SU-DHL-6 (cell line): Measurements from ENCODE around the gene DDX51.

ENCODE experiments used
- H2AFZ ChIP-seq: fragments of 200-600 bp; sonication (generic); 2 replicates; pipeline ENCODE4 v1.6.1; 2014; ENCODE audit warnings: low read depth, mild to moderate bottlenecking, moderate library complexity, mixed read lengths, antibody characterized with exemption, low read length; ENCODE audit not compliant: severe bottlenecking
- H3F3A ChIP-seq: fragments of 200-600 bp; shearing (Covaris generic); 2 replicates; pipeline ENCODE4 v1.6.0; 2016; ENCODE audit warnings: antibody characterized with exemption, mild to moderate bottlenecking; ENCODE audit not compliant: insufficient read depth
- H3K27ac ChIP-seq: fragments of 200-600 bp; sonication (generic); 2 replicates; pipeline ENCODE4 v1.5.1; 2016; ENCODE audit warnings: low read depth, mild to moderate bottlenecking, low read length, moderate library complexity, mixed read lengths
- H3K27me3 ChIP-seq: fragments of 200-600 bp; sonication (generic), shearing (Covaris generic); 2 replicates; pipeline ENCODE4 v1.6.0; 2014; ENCODE audit warnings: mild to moderate bottlenecking, low read length
- H3K36me3 ChIP-seq: fragments of 200-600 bp; sonication (generic); 2 replicates; pipeline ENCODE4 v1.6.1; 2014; ENCODE audit warnings: mild to moderate bottlenecking, low read length, mixed read lengths
- H3K4me2 ChIP-seq: fragments of 300-600, 200-600 bp; shearing (Covaris generic), sonication (generic); 2 replicates; pipeline ENCODE4 v1.6.0; 2014; ENCODE audit warnings: low read length, low read depth, mild to moderate bottlenecking; ENCODE audit not compliant: poor library complexity, severe bottlenecking
- H3K4me3 ChIP-seq: fragments of 200-600 bp; sonication (generic); 2 replicates; pipeline ENCODE4 v1.5.1; 2014; ENCODE audit warnings: antibody characterized with exemption, low read length, mild to moderate bottlenecking, mixed read lengths; ENCODE audit not compliant: insufficient read depth, poor library complexity, severe bottlenecking
- H3K79me2 ChIP-seq: fragments of 200-600 bp; sonication (generic); 2 replicates; pipeline ENCODE4 v1.6.1; 2014; ENCODE audit warnings: mild to moderate bottlenecking, low read length, moderate library complexity; ENCODE audit not compliant: insufficient read depth
- H3K9ac ChIP-seq: fragments of 200-600 bp; sonication (generic); 2 replicates; pipeline ENCODE4 v1.7.0; 2014; ENCODE audit warnings: mild to moderate bottlenecking, low read length
- H3K9me2 ChIP-seq: fragments of 200-600 bp; sonication (generic); replicated peaks from 2 replicates; pipeline ENCODE4 v1.6.1; 2014; ENCODE audit warnings: low read length; ENCODE audit not compliant: insufficient read depth
- H3K9me3 ChIP-seq: fragments of 200-600 bp; sonication (generic); 2 replicates; pipeline ENCODE4 v1.6.1; 2014; ENCODE audit warnings: low read length, mixed read lengths; ENCODE audit not compliant: insufficient read depth
- H4K20me1 ChIP-seq: fragments of 200-600 bp; sonication (generic); 2 replicates; pipeline ENCODE4 v1.6.1; 2014; ENCODE audit warnings: low read depth, mild to moderate bottlenecking, antibody characterized with exemption, low read length, moderate library complexity, mixed read lengths
- EZH2phosphoT487 ChIP-seq: fragments of 200-600 bp; sonication (generic), shearing (Covaris generic); conservative IDR thresholded peaks from 2 replicates; pipeline ENCODE4 v1.6.1; 2018; ENCODE audit warnings: mild to moderate bottlenecking, antibody characterized with exemption, low read length, moderate library complexity, mixed read lengths
- TF ChIP-seq, protein P1 (sequence below): fragments of 200-600 bp; sonication (generic); IDR thresholded peaks from one replicate; pipeline ENCODE4 v1.5.1; 2017; ENCODE audit warnings: antibody characterized with exemption, mild to moderate bottlenecking, low read length, moderate library complexity; ENCODE audit not compliant: insufficient read depth, poor library complexity, severe bottlenecking

The DDX51 gene

DNA sequence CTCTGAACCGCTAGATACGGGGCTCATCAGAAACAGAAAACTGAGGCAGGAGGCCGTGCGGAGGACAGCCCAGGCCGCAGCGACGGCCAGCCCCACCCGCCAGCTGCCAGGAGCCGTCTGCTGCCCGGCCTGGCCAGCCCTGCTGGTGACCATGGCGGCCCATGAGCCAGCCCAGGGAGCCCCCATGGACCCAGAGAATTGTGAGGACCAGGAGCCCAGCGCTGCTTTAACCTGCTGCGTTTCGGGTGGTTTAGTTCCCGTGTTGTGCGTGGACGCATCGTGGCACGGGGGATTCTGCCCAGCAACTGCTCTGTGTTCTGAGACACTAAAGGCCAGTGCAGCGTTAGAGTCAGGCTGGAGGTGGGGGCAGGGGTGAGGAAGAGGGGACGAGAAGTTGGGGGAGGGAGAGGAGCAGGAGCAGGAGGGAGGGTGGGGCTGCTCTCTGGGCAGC is 44.4 kb upstream of the DDX51 start:
- no peak overlapping the region for H3K9ac ChIP-seq
- H3K9me2 ChIP-seq, result no peaks in the 10 kb centered on the region
- H2AFZ ChIP-seq, result no peak overlapping the region
- H3K4me3 ChIP-seq, result no peak overlapping the region
- H3F3A ChIP-seq, result no peaks in the 10 kb centered on the region
- peaks cover 3% of the 10 kb centered on the region; the same call in 1 of the 2 replicates for H3K9me3 ChIP-seq
- H3K36me3 ChIP-seq, result no peaks in the 10 kb centered on the region
- no peak overlapping the region for H3K4me2 ChIP-seq
- H3K27me3 ChIP-seq, result no peaks in the 10 kb centered on the region
- no peaks in the 10 kb centered on the region for H3K79me2 ChIP-seq
- no peaks in the 10 kb centered on the region for H4K20me1 ChIP-seq
- TF ChIP-seq, protein P1, sequence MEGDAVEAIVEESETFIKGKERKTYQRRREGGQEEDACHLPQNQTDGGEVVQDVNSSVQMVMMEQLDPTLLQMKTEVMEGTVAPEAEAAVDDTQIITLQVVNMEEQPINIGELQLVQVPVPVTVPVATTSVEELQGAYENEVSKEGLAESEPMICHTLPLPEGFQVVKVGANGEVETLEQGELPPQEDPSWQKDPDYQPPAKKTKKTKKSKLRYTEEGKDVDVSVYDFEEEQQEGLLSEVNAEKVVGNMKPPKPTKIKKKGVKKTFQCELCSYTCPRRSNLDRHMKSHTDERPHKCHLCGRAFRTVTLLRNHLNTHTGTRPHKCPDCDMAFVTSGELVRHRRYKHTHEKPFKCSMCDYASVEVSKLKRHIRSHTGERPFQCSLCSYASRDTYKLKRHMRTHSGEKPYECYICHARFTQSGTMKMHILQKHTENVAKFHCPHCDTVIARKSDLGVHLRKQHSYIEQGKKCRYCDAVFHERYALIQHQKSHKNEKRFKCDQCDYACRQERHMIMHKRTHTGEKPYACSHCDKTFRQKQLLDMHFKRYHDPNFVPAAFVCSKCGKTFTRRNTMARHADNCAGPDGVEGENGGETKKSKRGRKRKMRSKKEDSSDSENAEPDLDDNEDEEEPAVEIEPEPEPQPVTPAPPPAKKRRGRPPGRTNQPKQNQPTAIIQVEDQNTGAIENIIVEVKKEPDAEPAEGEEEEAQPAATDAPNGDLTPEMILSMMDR, result no peak
- no peak for TF ChIP-seq EZH2phosphoT487
- no peak overlapping the region for H3K27ac ChIP-seq

DNA sequence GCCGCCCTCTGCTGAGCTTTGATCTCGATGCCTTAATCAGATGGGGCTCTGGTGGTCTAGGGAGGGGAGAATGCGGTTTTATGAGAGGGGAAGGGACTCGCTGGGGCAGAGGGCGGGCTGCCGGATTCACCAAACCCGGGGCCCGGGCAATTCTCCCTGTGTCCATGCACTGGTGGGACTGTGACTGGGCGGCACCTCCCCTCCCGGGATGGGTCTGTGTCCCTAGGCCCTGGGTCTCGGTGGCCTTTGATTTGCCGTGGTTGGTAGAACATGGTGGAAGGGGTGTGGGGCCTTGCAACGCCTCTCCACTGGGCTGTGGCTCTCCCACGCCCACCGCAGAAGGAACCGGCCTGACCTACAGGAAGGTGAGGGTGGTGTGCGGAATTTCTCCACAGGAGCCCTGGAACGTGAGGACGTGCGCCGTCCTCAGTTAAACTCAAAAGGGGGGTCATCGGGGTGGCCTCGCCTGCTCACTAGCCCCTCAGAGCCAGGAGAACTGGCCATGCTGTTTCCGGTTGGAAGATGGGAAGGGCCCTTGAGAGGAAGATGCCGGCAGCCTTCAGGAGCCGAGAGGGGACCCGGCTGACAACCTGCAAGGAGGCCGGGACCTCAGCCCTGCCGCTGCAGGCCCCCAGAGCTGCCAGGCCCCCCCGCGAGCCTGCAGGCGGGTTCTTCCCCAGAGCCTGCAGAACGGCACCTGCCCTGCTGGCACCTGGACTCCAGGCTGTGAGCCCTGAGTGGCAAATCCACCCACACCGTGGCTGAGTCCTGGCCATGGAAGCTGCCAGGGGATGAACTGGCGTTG is 43.7 kb upstream of the DDX51 start:
- H3K27me3 ChIP-seq, result no peaks in the 10 kb centered on the region

DNA sequence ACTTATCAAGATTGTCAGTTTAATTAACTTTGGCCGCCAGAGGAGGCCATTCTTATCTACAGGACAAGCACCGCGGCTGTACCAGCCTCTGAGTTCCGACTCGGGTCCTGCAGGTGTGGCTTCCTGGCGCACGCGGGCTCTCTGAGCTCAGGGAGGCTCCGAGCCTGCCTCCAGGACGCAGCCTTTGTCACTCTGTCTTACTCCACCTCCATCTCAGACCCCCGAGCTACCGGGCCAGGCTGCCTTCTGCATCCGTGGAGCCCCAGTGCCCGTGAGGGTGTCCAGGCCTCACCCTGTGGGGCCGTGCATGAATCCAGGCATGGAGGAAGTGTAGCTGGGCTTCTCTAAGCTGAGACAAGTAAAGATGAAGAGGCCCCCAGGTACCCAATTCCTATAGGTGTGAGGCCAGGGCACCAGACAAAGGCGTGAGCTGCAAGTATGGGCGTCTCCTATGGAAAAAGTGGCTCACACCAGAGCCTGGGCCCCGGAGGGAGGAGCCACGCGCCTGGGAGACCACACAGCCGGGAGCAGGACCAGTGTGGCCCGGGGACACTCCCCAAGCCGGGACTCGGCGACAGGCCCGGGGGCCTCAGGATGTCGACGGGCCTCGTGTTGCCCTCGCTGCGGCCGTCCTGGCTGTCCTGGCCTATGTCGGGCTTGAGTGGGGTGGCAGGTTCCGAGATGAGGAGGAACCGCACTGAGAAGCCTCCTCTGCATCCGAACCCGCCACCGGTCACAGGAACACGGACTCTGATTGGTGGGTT is 42.9 kb upstream of the DDX51 start:
- TF ChIP-seq, protein P1, result no peak
- no peak for TF ChIP-seq EZH2phosphoT487
- H4K20me1 ChIP-seq, result no peaks in the 10 kb centered on the region
- no peak overlapping the region for H3K4me3 ChIP-seq
- H3F3A ChIP-seq, result no peaks in the 10 kb centered on the region
- no peaks in the 10 kb centered on the region for H3K9me3 ChIP-seq
- no peaks in the 10 kb centered on the region for H3K9me2 ChIP-seq
- H2AFZ ChIP-seq, result no peak overlapping the region
- no peak overlapping the region for H3K9ac ChIP-seq
- H3K36me3 ChIP-seq, result no peaks in the 10 kb centered on the region
- no peak overlapping the region for H3K27ac ChIP-seq
- H3K4me2 ChIP-seq, result no peak overlapping the region
- no peaks in the 10 kb centered on the region for H3K79me2 ChIP-seq
- H3K27me3 ChIP-seq, result no peaks in the 10 kb centered on the region

More for the DNA sequence above, 43.7 kb upstream of the DDX51 start:
- H2AFZ ChIP-seq, result no peak overlapping the region
- no peaks in the 10 kb centered on the region for H3K9me3 ChIP-seq
- H4K20me1 ChIP-seq, result no peaks in the 10 kb centered on the region
- no peaks in the 10 kb centered on the region for H3K36me3 ChIP-seq
- no peak overlapping the region for H3K4me3 ChIP-seq
- no peaks in the 10 kb centered on the region for H3K79me2 ChIP-seq
- no peak overlapping the region for H3K9ac ChIP-seq
- TF ChIP-seq EZH2phosphoT487, result no peak
- TF ChIP-seq, protein P1, result no peak
- H3K9me2 ChIP-seq, result no peaks in the 10 kb centered on the region
- H3K27ac ChIP-seq, result no peak overlapping the region
- H3K4me2 ChIP-seq, result no peak overlapping the region
- H3F3A ChIP-seq, result no peaks in the 10 kb centered on the region
